Adrenal gland (tissue), 5 donors: ENCODE data around the gene NEK2.

ENCODE experiments used
- CTCF ChIP-seq, 6 experiments: fragments of 450-650 bp in 4 of 6; fragments of 200-600 bp in 2 of 6; sonication (generic) in 1 of 6; IDR thresholded peaks; 1 replicate in 5 of 6; 2 replicates in 1 of 6; pipeline versions ENCODE4 v1.5.1 to v1.8.0; 2016 to 2021; ENCODE audit warnings: antibody characterized with exemption in 6 of 6, mild to moderate bottlenecking in 2 of 6, moderate library complexity in 1 of 6
- POLR2A ChIP-seq, 2 donors: fragments of 450-650 bp; IDR thresholded peaks; one replicate each; pipeline ENCODE4 v1.6.1; 2017; ENCODE audit warnings: antibody characterized with exemption in 2 of 2, mild to moderate bottlenecking in 2 of 2, moderate library complexity in 1 of 2
- donor health status: DM: no; HTN: no; CAD: no.

- TF ChIP-seq POLR2A (IDR thresholded peaks at IDR 0.05) (no peak), CTCF (IDR thresholded peaks at IDR 0.05) (no peak)
Measured at GRCh38 chr1:211634931-211635330, 40.5 kb downstream of the NEK2 start.
